Measurements from ENCODE around the gene SOX6. TPM values are rescaled to one million over a fixed set of nuclear protein-coding genes. Genes with fewer than 3 reads are reported as not detected.

Gene SOX6
- total and polyA plus RNA-seq, 2 donors (not counting 1 experiment from before 2014, with no cell fraction given), result 3.0 to 5.1 TPM

- TF ChIP-seq EZH2 (IDR thresholded peaks at IDR 0.05; ENCODE audit: low read length, missing control alignments) (no peak), CTCF (conservative IDR thresholded peaks at IDR 0.05 in 1 of 2, IDR thresholded peaks at IDR 0.05 in 1 of 2; ENCODE audit: low read depth in 1 of 2, low read length in 2 of 2) (no peak)
- Histone ChIP-seq H3K79me2 (ENCODE audit: control insufficient read depth, insufficient read depth, low read length) (no peaks in the 10 kb centered on the region), H3K4me2 (ENCODE audit: extremely low read depth, insufficient read depth, low read length) (peak overlapping the region; percentile 64), H3K27ac (ENCODE audit: insufficient read depth, low read length) (peak overlapping the region; percentile 74), H3K4me3 (replicated peaks in 1 of 4; ENCODE audit: control extremely low read depth in 1 of 4, insufficient read depth in 1 of 4, low read depth in 3 of 4, low read length in 4 of 4) (peak overlapping the region in 3 of 4 experiments; percentile 17 to 44 (median 33)), H3K9me3 (ENCODE audit: control insufficient read depth, insufficient read depth, low read depth, low read length) (no peaks in the 10 kb centered on the region), H2AFZ (ENCODE audit: low read length) (peak overlapping the region; percentile 42), H3K27me3 (ENCODE audit: control insufficient read depth, insufficient read depth, low read length) (no peaks in the 10 kb centered on the region), H3K36me3 (ENCODE audit: control insufficient read depth, insufficient read depth, low read length) (no peaks in the 10 kb centered on the region), H3K4me1 (ENCODE audit: control insufficient read depth, extremely low read depth, insufficient read depth, low read length) (peaks cover 11% of the 10 kb centered on the region), H4K20me1 (ENCODE audit: control insufficient read depth, extremely low read depth, insufficient read depth, low read length) (no peaks in the 10 kb centered on the region), H3K9ac (ENCODE audit: insufficient read depth, low read length) (peak overlapping the region; percentile 13)
- DNase-seq (ENCODE audit: low read depth in 2 of 2), result peak; percentile 82 to 95
Observed at GRCh38 chr11:15969701-15970329, 386.5 kb downstream of the SOX6 start.

- Histone ChIP-seq H3K9me3 (ENCODE audit: control insufficient read depth, insufficient read depth, low read depth, low read length) (no peaks in the 10 kb centered on the region), H3K4me1 (ENCODE audit: control insufficient read depth, extremely low read depth, insufficient read depth, low read length) (peaks cover 11% of the 10 kb centered on the region), H2AFZ (ENCODE audit: low read length) (peak overlapping the region; percentile 9), H3K27me3 (ENCODE audit: control insufficient read depth, insufficient read depth, low read length) (no peaks in the 10 kb centered on the region), H3K79me2 (ENCODE audit: control insufficient read depth, insufficient read depth, low read length) (no peaks in the 10 kb centered on the region), H3K27ac (ENCODE audit: insufficient read depth, low read length) (peak overlapping the region; percentile 74), H3K4me2 (ENCODE audit: extremely low read depth, insufficient read depth, low read length) (peak overlapping the region; percentile 64), H3K9ac (ENCODE audit: insufficient read depth, low read length) (no peak overlapping the region), H4K20me1 (ENCODE audit: control insufficient read depth, extremely low read depth, insufficient read depth, low read length) (no peaks in the 10 kb centered on the region), H3K4me3 (replicated peaks in 1 of 4; ENCODE audit: control extremely low read depth in 1 of 4, insufficient read depth in 1 of 4, low read depth in 3 of 4, low read length in 4 of 4) (peak overlapping the region in 3 of 4 experiments; percentile 17 to 44 (median 33)), H3K36me3 (ENCODE audit: control insufficient read depth, insufficient read depth, low read length) (no peaks in the 10 kb centered on the region)
- TF ChIP-seq CTCF (conservative IDR thresholded peaks at IDR 0.05 in 1 of 2, IDR thresholded peaks at IDR 0.05 in 1 of 2; ENCODE audit: low read depth in 1 of 2, low read length in 2 of 2), result no peak
- TF ChIP-seq EZH2 (IDR thresholded peaks at IDR 0.05; ENCODE audit: low read length, missing control alignments), result no peak
- peak; percentile 86 to 92 for DNase-seq (ENCODE audit: low read depth in 2 of 2)
Observed at GRCh38 chr11:15969281-15969680, 387.1 kb downstream of the SOX6 start.

- Histone ChIP-seq H3K79me2 (ENCODE audit: control insufficient read depth, insufficient read depth, low read length) (no peaks in the 10 kb centered on the region), H2AFZ (ENCODE audit: low read length) (peak overlapping the region; percentile 25), H3K27me3 (ENCODE audit: control insufficient read depth, insufficient read depth, low read length) (no peaks in the 10 kb centered on the region), H3K9ac (ENCODE audit: insufficient read depth, low read length) (no peak overlapping the region), H3K27ac (ENCODE audit: insufficient read depth, low read length) (peak overlapping the region; percentile 74), H3K4me1 (ENCODE audit: control insufficient read depth, extremely low read depth, insufficient read depth, low read length) (peaks cover 11% of the 10 kb centered on the region), H3K36me3 (ENCODE audit: control insufficient read depth, insufficient read depth, low read length) (no peaks in the 10 kb centered on the region), H3K9me3 (ENCODE audit: control insufficient read depth, insufficient read depth, low read depth, low read length) (no peaks in the 10 kb centered on the region), H3K4me3 (replicated peaks in 1 of 4; ENCODE audit: control extremely low read depth in 1 of 4, insufficient read depth in 1 of 4, low read depth in 3 of 4, low read length in 4 of 4) (no peak overlapping the region), H4K20me1 (ENCODE audit: control insufficient read depth, extremely low read depth, insufficient read depth, low read length) (no peaks in the 10 kb centered on the region), H3K4me2 (ENCODE audit: extremely low read depth, insufficient read depth, low read length) (no peak overlapping the region)
- DNase-seq (ENCODE audit: low read depth in 2 of 2), result peak in 1 of 2 donors; percentile 19
- TF ChIP-seq EZH2 (IDR thresholded peaks at IDR 0.05; ENCODE audit: low read length, missing control alignments) (no peak), CTCF (conservative IDR thresholded peaks at IDR 0.05 in 1 of 2, IDR thresholded peaks at IDR 0.05 in 1 of 2; ENCODE audit: low read depth in 1 of 2, low read length in 2 of 2) (no peak)
Observed at GRCh38 chr11:15968461-15969130, 387.8 kb downstream of the SOX6 start.

All from fibroblast of lung (primary cell).